Caco-2 (cell line): ENCODE measurements around the gene MESD. TPM values are rescaled to one million over a fixed set of nuclear protein-coding genes. Genes with fewer than 3 reads are reported as not detected.
A peak's percentile ranks its signal among the peaks of the same experiment; 100 is the strongest.

Experiments used
- BruUV-seq: library from RNA; stranded (reverse); fragments of 400-500 nt; replicated peaks from 2 replicates; lab custom pipeline; 2021; lab: Mats Ljungman, UMichigan
- CTCF ChIA-PET: fragments of 300-600 bp; sonication (Branson Sonifier 250); formaldehyde crosslinking; loops from one replicate; lab custom pipeline; 2022; ENCODE audit warnings: antibody characterized with exemption; lab: Charles Lee
- POLR2A ChIA-PET: fragments of 300-600 bp; sonication (Branson Sonifier 250); formaldehyde crosslinking; loops from one replicate; lab custom pipeline; 2022; ENCODE audit warnings: antibody characterized with exemption; lab: Charles Lee
- DNase-seq, 2 experiments: peaks; one replicate each; pipeline versions ENCODE4 v3.0.0 to v3.0.0-alpha.2; 2020 to 2022
- H3K27me3 ChIP-seq: replicated peaks from 2 replicates; pipeline ENCODE4 v1.6.0; 2011; ENCODE audit warnings: low read length; ENCODE audit not compliant: control insufficient read depth, insufficient read depth
- H3K36me3 ChIP-seq: 2 replicates; pipeline ENCODE4 v1.5.1; 2011; ENCODE audit warnings: low read length; ENCODE audit not compliant: control insufficient read depth, insufficient read depth
- H3K4me1 ChIP-seq: fragments of 250-450 bp; sonication (Bioruptor Pico); 2 replicates; pipeline ENCODE4 v1.5.1; 2020; ENCODE audit warnings: mild to moderate bottlenecking
- H3K4me3 ChIP-seq: 2 replicates; pipeline ENCODE4 v1.5.1; 2011; ENCODE audit warnings: low read depth, mild to moderate bottlenecking, control low read depth, low read length
- H3K9me3 ChIP-seq: fragments of 250-450 bp; sonication (Bioruptor Pico); 2 replicates; pipeline ENCODE4 v1.5.1; 2020; ENCODE audit warnings: mild to moderate bottlenecking, moderate library complexity
- H3K27ac Mint-ChIP-seq: one replicate; pipeline ENCODE4 v1.8.0; 2022; ENCODE audit warnings: mixed read lengths; ENCODE audit not compliant: unreplicated experiment
- H3K27me3 Mint-ChIP-seq: one replicate; pipeline ENCODE4 v1.8.0; 2022; ENCODE audit warnings: mixed read lengths; ENCODE audit not compliant: insufficient read depth, unreplicated experiment
- H3K36me3 Mint-ChIP-seq: one replicate; pipeline ENCODE4 v1.8.0; 2022; ENCODE audit warnings: mild to moderate bottlenecking, mixed read lengths; ENCODE audit not compliant: insufficient read depth, unreplicated experiment
- H3K4me1 Mint-ChIP-seq: one replicate; pipeline ENCODE4 v1.8.0; 2022; ENCODE audit warnings: low read depth, mixed read lengths; ENCODE audit not compliant: unreplicated experiment
- H3K4me3 Mint-ChIP-seq: one replicate; pipeline ENCODE4 v1.8.0; 2022; ENCODE audit warnings: mild to moderate bottlenecking, moderate library complexity, mixed read lengths; ENCODE audit not compliant: unreplicated experiment
- H3K9me3 Mint-ChIP-seq: one replicate; pipeline ENCODE4 v1.8.0; 2022; ENCODE audit warnings: mixed read lengths; ENCODE audit not compliant: unreplicated experiment
- CTCF ChIP-seq, 2 experiments: fragments of 200-600 bp in 1 of 2; IDR thresholded peaks; 1 replicate in 1 of 2; 2 replicates in 1 of 2; pipeline versions ENCODE4 v1.5.1 to v1.8.0; 2011 to 2022; ENCODE audit warnings: antibody characterized with exemption in 1 of 2, control low read depth in 1 of 2, inconsistent platforms in 1 of 2, low read depth in 1 of 2, low read length in 1 of 2, mild to moderate bottlenecking in 1 of 2, moderate library complexity in 1 of 2; ENCODE audit not compliant: insufficient read depth in 1 of 2, severe bottlenecking in 1 of 2, unreplicated experiment in 1 of 2
- intact Hi-C: fragments of 100-400 bp; cut with micrococcal nuclease; formaldehyde crosslinking; loops from one replicate; pipeline ENCODE4 v1.10.0; 2022; ENCODE audit not compliant: unreplicated experiment
- total RNA-seq: library from RNA; stranded (reverse); gene quantifications from 2 replicates; pipeline ENCODE4 v1.2.3, GENCODE V29; 2022

The MESD gene
- total RNA-seq, 1 experiment from 2014 or later = 30.3 TPM

- no peak overlapping the region for H3K4me3 Mint-ChIP-seq
- peak; percentile 38 to 39 for DNase-seq
- no peaks in the 10 kb centered on the region for H3K4me1 Mint-ChIP-seq
- TF ChIP-seq CTCF (IDR thresholded peaks at IDR 0.05; ENCODE audit: insufficient read depth in 1 of 2, low read depth in 1 of 2, low read length in 1 of 2, severe bottlenecking in 1 of 2, unreplicated experiment in 1 of 2) = no peak
- H3K27me3 Mint-ChIP-seq = no peaks in the 10 kb centered on the region
- Histone ChIP-seq H3K36me3 (no peaks in the 10 kb centered on the region), H3K9me3 (no peaks in the 10 kb centered on the region), H3K4me1 (peaks cover 10% of the 10 kb centered on the region; the same call in 1 of the 2 replicates), H3K4me3 (no peak overlapping the region), H3K27me3 (no peaks in the 10 kb centered on the region)
- ChIA-PET CTCF (no interaction called here), POLR2A (no interaction called here)
- intact Hi-C loops = no loop called here
- H3K36me3 Mint-ChIP-seq = peaks cover 6% of the 10 kb centered on the region
- H3K27ac Mint-ChIP-seq = no peak overlapping the region
- no TSS peak for BruUV-seq
- no peaks in the 10 kb centered on the region for H3K9me3 Mint-ChIP-seq
Observed at GRCh38 chr15:81008312-81008711, 18.7 kb upstream of the MESD start.

- BruUV-seq = no TSS peak
- H3K9me3 Mint-ChIP-seq = no peaks in the 10 kb centered on the region
- TF ChIP-seq CTCF (IDR thresholded peaks at IDR 0.05; ENCODE audit: insufficient read depth in 1 of 2, low read depth in 1 of 2, low read length in 1 of 2, severe bottlenecking in 1 of 2, unreplicated experiment in 1 of 2) = no peak
- Histone ChIP-seq H3K4me1 (peaks cover 10% of the 10 kb centered on the region; the same call in 1 of the 2 replicates), H3K36me3 (no peaks in the 10 kb centered on the region), H3K27me3 (no peaks in the 10 kb centered on the region), H3K4me3 (no peak overlapping the region), H3K9me3 (no peaks in the 10 kb centered on the region)
- CTCF ChIA-PET = interaction anchor here (0.7 kb wide), 1 partner anchor 1555 kb away, joined by 7 read pairs; no protein-coding TSS in a partner anchor
- POLR2A ChIA-PET = no interaction called here
- H3K27me3 Mint-ChIP-seq = no peaks in the 10 kb centered on the region
- H3K27ac Mint-ChIP-seq = no peak overlapping the region
- intact Hi-C loops = no loop called here
- peaks cover 6% of the 10 kb centered on the region for H3K36me3 Mint-ChIP-seq
- no peak overlapping the region for H3K4me3 Mint-ChIP-seq
- no peaks in the 10 kb centered on the region for H3K4me1 Mint-ChIP-seq
- no peak for DNase-seq
Observed at GRCh38 chr15:81007428-81008064, 17.9 kb upstream of the MESD start.

- ChIA-PET CTCF (no interaction called here), POLR2A (no interaction called here)
- Histone ChIP-seq H3K9me3 (no peaks in the 10 kb centered on the region), H3K27me3 (no peaks in the 10 kb centered on the region), H3K4me1 (peaks cover 10% of the 10 kb centered on the region; the same call in 1 of the 2 replicates), H3K4me3 (no peak overlapping the region), H3K36me3 (no peaks in the 10 kb centered on the region)
- H3K4me3 Mint-ChIP-seq = no peak overlapping the region
- DNase-seq = no peak
- no peaks in the 10 kb centered on the region for H3K4me1 Mint-ChIP-seq
- TF ChIP-seq CTCF (IDR thresholded peaks at IDR 0.05; ENCODE audit: insufficient read depth in 1 of 2, low read depth in 1 of 2, low read length in 1 of 2, severe bottlenecking in 1 of 2, unreplicated experiment in 1 of 2) = no peak
- H3K27ac Mint-ChIP-seq = no peak overlapping the region
- H3K9me3 Mint-ChIP-seq = no peaks in the 10 kb centered on the region
- H3K36me3 Mint-ChIP-seq = peaks cover 6% of the 10 kb centered on the region
- no TSS peak for BruUV-seq
- intact Hi-C loops = no loop called here
- H3K27me3 Mint-ChIP-seq = no peaks in the 10 kb centered on the region
Observed at GRCh38 chr15:81006124-81006523, 16.5 kb upstream of the MESD start.
